HepG2 (cell line): ENCODE measurements around the gene CD58. TPM values are rescaled to one million over a fixed set of nuclear protein-coding genes. Genes with fewer than 3 reads are reported as not detected.

ENCODE experiments used
- CBX2 ChIP-seq, 2 experiments: fragments of 200-600 bp in 1 of 2; sonication (generic); formaldehyde crosslinking in 1 of 2; IDR thresholded peaks; 2 replicates each; pipeline versions ENCODE4 v1.7.0 to v1.8.1; 2018 to 2022; ENCODE audit warnings: low read depth in 2 of 2, low read length in 1 of 2, mild to moderate bottlenecking in 1 of 2, missing genetic modification reagents in 1 of 2
- MED1 ChIP-seq: sonication (generic); formaldehyde crosslinking; IDR thresholded peaks from 2 replicates; pipeline ENCODE4 v1.4.0; 2020; ENCODE audit warnings: missing genetic modification reagents
- MED8 ChIP-seq: sonication (generic); formaldehyde crosslinking; IDR thresholded peaks from 2 replicates; pipeline ENCODE4 v1.8.1; 2023; ENCODE audit warnings: mild to moderate bottlenecking, missing genetic modification reagents; ENCODE audit not compliant: insufficient replicate concordance
- RXRA ChIP-seq: sonication (generic); formaldehyde crosslinking; IDR thresholded peaks from 2 replicates; pipeline ENCODE4 v1.5.1; 2020; ENCODE audit warnings: missing genetic modification reagents
- ZFP90 ChIP-seq: sonication (generic); formaldehyde crosslinking; IDR thresholded peaks from 2 replicates; pipeline ENCODE4 v1.8.0; 2022; ENCODE audit warnings: missing genetic modification reagents, mild to moderate bottlenecking, inconsistent platforms, borderline replicate concordance
- ZNF10 ChIP-seq: sonication (generic); formaldehyde crosslinking; IDR thresholded peaks from 2 replicates; pipeline ENCODE4 v1.4.0; 2020; ENCODE audit warnings: mild to moderate bottlenecking, low read depth, missing genetic modification reagents, borderline replicate concordance
- ZNF224 ChIP-seq: sonication (generic); formaldehyde crosslinking; IDR thresholded peaks from 2 replicates; pipeline ENCODE4 v1.5.0; 2020; ENCODE audit warnings: mild to moderate bottlenecking, missing genetic modification reagents
- ZNF644 ChIP-seq: IDR thresholded peaks from 2 replicates; pipeline ENCODE4 v1.6.1; 2016; ENCODE audit warnings: low read depth
- polyA plus RNA-seq, 8 experiments: library from polyadenylated mRNA; depleted of rRNA in 3 of 8; stranded (reverse) in 7 of 8; unstranded in 1 of 8; fragments of >200 nt; fragmentation: Illumina TruSeq in 4 of 8; extraction: Trizol in 4 of 8; gene quantifications; 2 replicates each; pipeline versions ENCODE4 v1.2.1 to v1.2.3, GENCODE V29; 2011 to 2016; ENCODE audit warnings: low read depth in 4 of 8, missing spikeins in 1 of 8, mixed read lengths in 1 of 8; ENCODE audit not compliant: insufficient read depth in 1 of 8
- total RNA-seq, 5 experiments: library from RNA; depleted of rRNA; stranded (reverse); fragments of >200 nt; fragmentation: Illumina TruSeq; extraction: Trizol; gene quantifications; 2 replicates each; pipeline ENCODE4 v1.2.3, GENCODE V29; 2016; ENCODE audit warnings: low read depth in 1 of 5
- TF ChIP-seq, protein P1 (sequence below): sonication (generic); formaldehyde crosslinking; conservative IDR thresholded peaks from 2 replicates; pipeline ENCODE4 v1.4.0; 2020; ENCODE audit warnings: mild to moderate bottlenecking, missing genetic modification reagents, moderate library complexity
- TF ChIP-seq, protein P2 (sequence below): sonication (generic); formaldehyde crosslinking; IDR thresholded peaks from 2 replicates; pipeline ENCODE4 v1.4.0; 2020; ENCODE audit warnings: mild to moderate bottlenecking, missing genetic modification reagents
- TF ChIP-seq, protein P3 (sequence below): IDR thresholded peaks from 2 replicates; pipeline ENCODE4 v1.6.1; 2016; ENCODE audit warnings: low read depth

Gene CD58
- total and polyA plus RNA-seq, 2 of the 13 experiments (the other 11 are each of a cell fraction or from before 2014, with no cell fraction given): 9.4 to 13.5 TPM

DNA sequence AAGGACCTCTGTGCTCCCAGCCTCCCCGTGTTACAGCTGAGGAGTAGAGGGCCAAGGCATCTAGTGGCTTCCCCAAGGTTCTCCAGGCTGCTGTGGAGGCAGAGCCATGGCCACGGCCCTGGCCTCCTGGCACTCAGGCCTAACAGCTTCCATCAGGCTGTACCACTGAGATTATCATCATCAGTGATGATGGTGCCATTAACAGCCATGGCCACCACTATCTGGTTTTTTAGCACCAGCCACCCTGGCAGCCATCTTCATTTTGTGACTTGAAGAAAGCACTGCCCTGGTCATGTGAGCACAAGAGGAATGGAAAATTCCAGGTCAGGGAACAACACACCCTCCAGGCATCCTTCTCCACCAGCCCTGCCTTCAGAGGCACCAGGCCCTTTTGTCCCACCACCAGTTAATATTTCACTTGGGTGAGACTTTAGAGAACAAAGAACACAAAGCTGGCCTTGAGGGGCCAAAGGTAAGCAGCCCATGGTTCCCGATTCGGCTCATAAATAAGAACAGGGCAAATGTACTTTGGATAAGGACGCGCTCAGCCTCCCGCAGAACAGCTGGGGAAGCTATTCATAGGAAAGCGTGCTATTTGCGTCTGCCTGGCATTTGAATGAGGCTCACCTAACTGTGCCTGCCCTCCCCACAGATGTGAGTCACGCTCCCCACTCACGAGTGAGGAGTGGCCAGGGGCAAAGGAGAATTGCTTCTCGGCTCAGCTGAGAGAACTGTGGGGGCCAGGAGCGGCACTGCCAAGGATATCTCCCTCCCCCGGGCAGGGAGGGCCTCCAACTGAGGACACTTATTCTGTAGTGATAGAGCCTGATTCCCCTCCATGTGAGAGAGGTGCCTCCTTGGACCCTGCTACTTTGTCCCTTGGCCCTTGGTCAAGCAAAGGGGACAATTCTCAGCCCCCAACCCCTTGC is 95.6 kb downstream of the CD58 start (continued):
- TF ChIP-seq, protein P1, sequence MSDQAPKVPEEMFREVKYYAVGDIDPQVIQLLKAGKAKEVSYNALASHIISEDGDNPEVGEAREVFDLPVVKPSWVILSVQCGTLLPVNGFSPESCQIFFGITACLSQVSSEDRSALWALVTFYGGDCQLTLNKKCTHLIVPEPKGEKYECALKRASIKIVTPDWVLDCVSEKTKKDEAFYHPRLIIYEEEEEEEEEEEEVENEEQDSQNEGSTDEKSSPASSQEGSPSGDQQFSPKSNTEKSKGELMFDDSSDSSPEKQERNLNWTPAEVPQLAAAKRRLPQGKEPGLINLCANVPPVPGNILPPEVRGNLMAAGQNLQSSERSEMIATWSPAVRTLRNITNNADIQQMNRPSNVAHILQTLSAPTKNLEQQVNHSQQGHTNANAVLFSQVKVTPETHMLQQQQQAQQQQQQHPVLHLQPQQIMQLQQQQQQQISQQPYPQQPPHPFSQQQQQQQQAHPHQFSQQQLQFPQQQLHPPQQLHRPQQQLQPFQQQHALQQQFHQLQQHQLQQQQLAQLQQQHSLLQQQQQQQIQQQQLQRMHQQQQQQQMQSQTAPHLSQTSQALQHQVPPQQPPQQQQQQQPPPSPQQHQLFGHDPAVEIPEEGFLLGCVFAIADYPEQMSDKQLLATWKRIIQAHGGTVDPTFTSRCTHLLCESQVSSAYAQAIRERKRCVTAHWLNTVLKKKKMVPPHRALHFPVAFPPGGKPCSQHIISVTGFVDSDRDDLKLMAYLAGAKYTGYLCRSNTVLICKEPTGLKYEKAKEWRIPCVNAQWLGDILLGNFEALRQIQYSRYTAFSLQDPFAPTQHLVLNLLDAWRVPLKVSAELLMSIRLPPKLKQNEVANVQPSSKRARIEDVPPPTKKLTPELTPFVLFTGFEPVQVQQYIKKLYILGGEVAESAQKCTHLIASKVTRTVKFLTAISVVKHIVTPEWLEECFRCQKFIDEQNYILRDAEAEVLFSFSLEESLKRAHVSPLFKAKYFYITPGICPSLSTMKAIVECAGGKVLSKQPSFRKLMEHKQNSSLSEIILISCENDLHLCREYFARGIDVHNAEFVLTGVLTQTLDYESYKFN (CRISPR knock-in tag): peak; percentile 100
- TF ChIP-seq CBX2 (IDR thresholded peaks at IDR 0.05; ENCODE audit: low read depth, low read length) (no peak), CBX2 (CRISPR knock-in tag; IDR thresholded peaks at IDR 0.05; ENCODE audit: low read depth) (0 out of 2 replicates have a peak, but pooled peaks have one; percentile 44), MED1 (CRISPR knock-in tag) (peak; percentile 96), RXRA (CRISPR knock-in tag) (peak; percentile 72), ZNF10 (CRISPR knock-in tag) (no peak), ZNF644 (CRISPR knock-in tag) (peak; percentile 37; the same call in 1 of the 2 replicates), ZFP90 (CRISPR knock-in tag) (0 out of 2 replicates have a peak, but pooled peaks have one; percentile 18), ZNF224 (CRISPR knock-in tag) (peak; percentile 93), MED8 (peak; percentile 94)
- TF ChIP-seq, protein P2, sequence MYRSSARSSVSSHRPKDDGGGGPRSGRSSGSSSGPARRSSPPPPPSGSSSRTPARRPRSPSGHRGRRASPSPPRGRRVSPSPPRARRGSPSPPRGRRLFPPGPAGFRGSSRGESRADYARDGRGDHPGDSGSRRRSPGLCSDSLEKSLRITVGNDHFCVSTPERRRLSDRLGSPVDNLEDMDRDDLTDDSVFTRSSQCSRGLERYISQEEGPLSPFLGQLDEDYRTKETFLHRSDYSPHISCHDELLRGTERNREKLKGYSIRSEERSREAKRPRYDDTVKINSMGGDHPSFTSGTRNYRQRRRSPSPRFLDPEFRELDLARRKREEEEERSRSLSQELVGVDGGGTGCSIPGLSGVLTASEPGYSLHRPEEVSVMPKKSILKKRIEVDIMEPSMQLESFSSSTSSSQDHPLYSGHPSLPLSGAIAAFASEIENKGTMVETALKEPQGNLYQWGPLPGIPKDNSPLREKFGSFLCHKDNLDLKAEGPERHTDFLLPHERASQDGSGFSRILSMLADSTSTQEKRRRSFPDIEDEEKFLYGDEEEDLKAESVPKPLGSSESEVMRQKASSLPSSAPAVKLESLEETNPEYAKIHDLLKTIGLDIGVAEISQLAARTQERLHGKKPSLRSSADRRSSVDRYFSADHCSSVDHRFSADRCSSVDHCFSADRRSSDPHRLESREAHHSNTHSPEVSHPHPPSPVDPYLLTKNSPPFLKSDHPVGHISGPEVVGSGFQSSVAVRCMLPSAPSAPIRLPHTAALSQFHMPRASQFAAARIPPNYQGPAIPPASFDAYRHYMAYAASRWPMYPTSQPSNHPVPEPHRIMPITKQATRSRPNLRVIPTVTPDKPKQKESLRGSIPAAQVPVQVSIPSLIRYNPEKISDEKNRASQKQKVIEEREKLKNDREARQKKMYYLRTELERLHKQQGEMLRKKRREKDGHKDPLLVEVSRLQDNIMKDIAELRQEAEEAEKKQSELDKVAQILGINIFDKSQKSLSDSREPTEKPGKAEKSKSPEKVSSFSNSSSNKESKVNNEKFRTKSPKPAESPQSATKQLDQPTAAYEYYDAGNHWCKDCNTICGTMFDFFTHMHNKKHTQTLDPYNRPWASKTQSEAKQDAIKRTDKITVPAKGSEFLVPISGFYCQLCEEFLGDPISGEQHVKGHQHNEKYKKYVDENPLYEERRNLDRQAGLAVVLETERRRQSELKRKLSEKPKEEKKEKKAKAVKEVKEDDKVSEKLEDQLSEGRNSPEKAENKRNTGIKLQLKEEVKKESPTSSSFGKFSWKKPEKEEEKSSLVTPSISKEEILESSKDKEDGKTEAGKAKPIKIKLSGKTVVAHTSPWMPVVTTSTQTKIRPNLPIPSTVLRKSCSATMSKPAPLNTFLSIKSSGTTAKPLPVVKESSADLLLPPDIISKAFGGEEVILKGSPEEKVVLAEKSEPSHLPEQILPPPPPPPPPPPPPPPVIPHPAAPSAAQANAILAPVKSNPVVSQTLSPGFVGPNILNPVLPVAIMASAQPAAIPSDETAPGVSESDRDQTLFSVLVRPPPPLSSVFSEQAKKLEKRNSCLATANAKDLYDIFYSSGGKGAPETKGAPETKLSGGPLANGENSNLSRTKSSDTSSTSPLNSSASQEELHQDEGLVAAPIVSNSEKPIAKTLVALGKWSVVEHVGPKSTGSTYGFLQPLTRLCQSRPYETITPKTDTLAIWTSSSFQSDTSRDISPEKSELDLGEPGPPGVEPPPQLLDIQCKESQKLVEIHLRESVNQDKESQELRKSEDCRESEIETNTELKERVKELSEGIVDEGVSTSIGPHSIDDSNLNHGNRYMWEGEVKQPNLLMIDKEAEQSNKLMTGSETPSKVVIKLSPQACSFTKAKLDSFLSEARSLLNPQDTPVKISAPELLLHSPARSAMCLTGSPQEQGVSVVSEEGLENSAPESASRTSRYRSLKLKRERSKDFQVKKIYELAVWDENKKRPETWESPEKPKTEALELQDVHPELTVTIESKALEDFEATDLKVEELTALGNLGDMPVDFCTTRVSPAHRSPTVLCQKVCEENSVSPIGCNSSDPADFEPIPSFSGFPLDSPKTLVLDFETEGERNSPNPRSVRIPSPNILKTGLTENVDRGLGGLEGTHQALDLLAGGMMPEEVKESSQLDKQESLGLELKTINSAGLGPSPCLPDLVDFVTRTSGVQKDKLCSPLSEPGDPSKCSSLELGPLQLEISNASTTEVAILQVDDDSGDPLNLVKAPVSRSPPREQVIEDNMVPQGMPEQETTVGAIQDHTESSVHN: peak; percentile 72; the same call in 1 of the 2 replicates
- TF ChIP-seq, protein P3, sequence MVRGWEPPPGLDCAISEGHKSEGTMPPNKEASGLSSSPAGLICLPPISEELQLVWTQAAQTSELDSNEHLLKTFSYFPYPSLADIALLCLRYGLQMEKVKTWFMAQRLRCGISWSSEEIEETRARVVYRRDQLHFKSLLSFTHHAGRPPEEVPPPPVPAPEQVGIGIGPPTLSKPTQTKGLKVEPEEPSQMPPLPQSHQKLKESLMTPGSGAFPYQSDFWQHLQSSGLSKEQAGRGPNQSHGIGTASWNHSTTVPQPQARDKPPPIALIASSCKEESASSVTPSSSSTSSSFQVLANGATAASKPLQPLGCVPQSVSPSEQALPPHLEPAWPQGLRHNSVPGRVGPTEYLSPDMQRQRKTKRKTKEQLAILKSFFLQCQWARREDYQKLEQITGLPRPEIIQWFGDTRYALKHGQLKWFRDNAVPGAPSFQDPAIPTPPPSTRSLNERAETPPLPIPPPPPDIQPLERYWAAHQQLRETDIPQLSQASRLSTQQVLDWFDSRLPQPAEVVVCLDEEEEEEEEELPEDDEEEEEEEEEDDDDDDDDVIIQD (CRISPR knock-in tag): 0 out of 2 replicates have a peak, but pooled peaks have one; percentile 40
